Subcutaneous adipose tissue (tissue), 4 donors: ENCODE results near the gene PTBP3. TPM values are rescaled to one million over a fixed set of nuclear protein-coding genes. Genes with fewer than 3 reads are reported as not detected.

Experiments
- total RNA-seq, 4 donors: library from RNA; depleted of rRNA; stranded (reverse); fragments of >200 nt; gene quantifications; one replicate each; pipeline ENCODE4 v1.1.0, GENCODE V29; 2016
- TF ChIP-seq, protein P1 (sequence below): fragments of 450-650 bp; IDR thresholded peaks from one replicate; pipeline ENCODE4 v1.5.1; 2016; ENCODE audit warnings: low read depth, mild to moderate bottlenecking, control low read depth, antibody characterized with exemption, moderate library complexity

The PTBP3 gene
- total RNA-seq, 4 donors from 2014 or later, result 27.3 to 51.8 (median 37.9) TPM

DNA sequence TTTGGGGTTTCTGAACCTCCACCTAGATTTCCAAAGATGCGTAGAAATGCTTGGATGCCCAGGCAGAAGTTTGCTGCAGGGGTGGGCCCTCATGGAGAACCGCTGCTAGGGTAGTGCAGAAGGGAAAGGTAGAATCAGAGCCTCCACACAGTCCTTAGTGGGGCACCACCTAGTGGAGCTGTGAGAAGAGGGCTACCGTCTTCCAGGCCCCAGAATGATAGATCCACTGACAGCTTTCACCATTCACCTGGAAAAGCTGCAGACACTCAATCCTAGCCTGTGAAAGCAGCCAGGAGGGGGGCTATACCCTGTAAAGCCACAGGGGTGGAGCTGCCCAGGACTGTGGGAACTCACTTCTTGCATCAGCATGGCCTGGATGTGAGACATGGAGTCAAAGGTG, 33.2 kb upstream of the PTBP3 start:
- TF ChIP-seq, protein P1, sequence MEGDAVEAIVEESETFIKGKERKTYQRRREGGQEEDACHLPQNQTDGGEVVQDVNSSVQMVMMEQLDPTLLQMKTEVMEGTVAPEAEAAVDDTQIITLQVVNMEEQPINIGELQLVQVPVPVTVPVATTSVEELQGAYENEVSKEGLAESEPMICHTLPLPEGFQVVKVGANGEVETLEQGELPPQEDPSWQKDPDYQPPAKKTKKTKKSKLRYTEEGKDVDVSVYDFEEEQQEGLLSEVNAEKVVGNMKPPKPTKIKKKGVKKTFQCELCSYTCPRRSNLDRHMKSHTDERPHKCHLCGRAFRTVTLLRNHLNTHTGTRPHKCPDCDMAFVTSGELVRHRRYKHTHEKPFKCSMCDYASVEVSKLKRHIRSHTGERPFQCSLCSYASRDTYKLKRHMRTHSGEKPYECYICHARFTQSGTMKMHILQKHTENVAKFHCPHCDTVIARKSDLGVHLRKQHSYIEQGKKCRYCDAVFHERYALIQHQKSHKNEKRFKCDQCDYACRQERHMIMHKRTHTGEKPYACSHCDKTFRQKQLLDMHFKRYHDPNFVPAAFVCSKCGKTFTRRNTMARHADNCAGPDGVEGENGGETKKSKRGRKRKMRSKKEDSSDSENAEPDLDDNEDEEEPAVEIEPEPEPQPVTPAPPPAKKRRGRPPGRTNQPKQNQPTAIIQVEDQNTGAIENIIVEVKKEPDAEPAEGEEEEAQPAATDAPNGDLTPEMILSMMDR, result no peak

DNA sequence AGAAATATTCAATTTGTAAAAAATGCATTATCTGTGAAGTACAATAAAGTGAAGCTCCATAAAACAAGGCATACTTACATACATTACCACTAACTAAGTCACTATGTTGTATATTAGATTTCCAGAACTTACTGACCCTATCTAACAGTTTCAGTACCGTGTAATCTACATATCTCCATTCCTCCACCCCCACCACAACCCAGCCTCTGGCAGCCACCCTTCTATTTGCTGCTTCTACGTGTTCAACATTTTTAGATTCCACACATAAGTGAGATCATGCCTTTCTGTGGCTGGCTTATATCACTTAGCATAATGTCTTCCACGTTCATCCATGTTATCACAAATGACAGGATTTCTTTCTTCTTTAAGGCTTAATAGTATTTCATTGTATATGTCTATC, 31.3 kb upstream of the PTBP3 start:
- TF ChIP-seq, protein P1, result no peak

DNA sequence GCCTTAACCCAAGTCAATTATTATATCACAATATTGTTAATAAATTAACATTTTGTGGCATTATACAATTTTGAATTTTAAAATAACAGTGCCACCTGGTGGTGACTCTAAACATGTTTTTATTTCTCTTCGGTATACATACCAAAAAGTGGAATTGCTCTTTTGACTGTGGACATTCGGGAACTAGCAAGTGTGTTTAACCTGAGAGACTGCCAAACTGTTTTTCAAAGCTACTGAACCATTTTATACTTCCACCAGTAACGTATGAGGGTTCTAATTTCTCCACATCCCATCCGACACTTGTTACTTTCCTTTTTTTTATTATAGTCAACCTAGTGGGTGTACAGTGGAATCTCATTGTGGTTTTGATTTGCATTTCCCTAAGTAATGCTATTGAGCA, 28.2 kb upstream of the PTBP3 start:
- TF ChIP-seq, protein P1, result no peak

GRCh38 chr9:112360047-112360804, 26.8 kb upstream of the PTBP3 start:
- TF ChIP-seq, protein P1, result no peak

- TF ChIP-seq, protein P1, result no peak
Measured at GRCh38 chr9:112355427-112355897, 22.0 kb upstream of the PTBP3 start.

DNA sequence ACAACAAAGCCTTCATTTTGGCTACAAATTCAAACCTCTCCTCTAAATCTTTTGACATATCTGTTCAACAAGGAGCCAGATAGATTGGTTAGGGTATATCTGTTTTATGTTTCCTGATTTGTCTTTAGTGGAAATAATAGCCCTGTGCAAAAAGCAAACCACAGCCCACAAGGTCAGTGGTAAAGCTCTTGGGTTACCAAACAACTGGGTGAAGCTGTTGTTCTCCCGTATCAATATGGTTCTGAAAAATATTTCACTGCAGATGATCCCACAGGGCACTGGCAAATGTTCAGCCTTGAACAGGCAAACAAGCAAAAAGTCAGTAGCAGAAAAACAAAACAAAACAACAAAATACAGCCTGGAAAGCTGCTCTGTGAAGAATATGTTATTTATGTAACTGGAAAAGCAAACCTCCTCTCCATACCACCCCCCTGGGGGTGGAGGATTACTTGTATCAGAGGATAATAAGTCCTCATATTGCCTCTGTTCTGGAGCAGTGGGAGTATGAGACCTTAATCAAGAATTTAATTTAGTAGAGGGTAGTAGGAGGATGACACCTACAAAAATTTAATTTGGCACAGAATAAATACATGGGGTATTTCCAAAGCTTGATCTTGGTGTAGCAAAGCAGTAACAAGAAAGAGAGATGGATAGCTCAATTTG, 20.8 kb upstream of the PTBP3 start:
- TF ChIP-seq, protein P1, result no peak

GRCh38 chr9:112352209-112352608, 18.8 kb upstream of the PTBP3 start:
- TF ChIP-seq, protein P1, result no peak
